HepG2 (cell line): Measurements from ENCODE around the gene DCP2. TPM values are rescaled to one million over a fixed set of nuclear protein-coding genes. Genes with fewer than 3 reads are reported as not detected.

ENCODE experiments used
- ATAC-seq: fragments of 200-7000 bp; cut with Tn5 transposase; 3 replicates; pipeline ENCODE4 v1.9.1; 2020; ENCODE audit warnings: mild to moderate bottlenecking, moderate library complexity
- BruUV-seq: library from RNA; stranded (reverse); fragments of 400-500 nt; replicated peaks from 2 replicates; lab custom pipeline; 2021; lab: Mats Ljungman, UMichigan
- CTCF ChIA-PET: fragments of 300-600 bp; formaldehyde crosslinking; extraction: SDS; loops from one replicate; lab custom pipeline; 2021; ENCODE audit warnings: low total read pairs, inconsistent platforms, low intra/inter-chr PET ratio; lab: Yijun Ruan, JAX
- POLR2A ChIA-PET: fragments of 350-600 bp; sonication (Branson Sonifier 250); formaldehyde crosslinking; loops from one replicate; lab custom pipeline; 2020; ENCODE audit warnings: antibody characterized with exemption, inconsistent platforms; lab: Yijun Ruan, JAX
- DNase-seq: peaks from one replicate; pipeline ENCODE4 v3.0.0-alpha.2; 2015; ENCODE audit warnings: low spot score
- FAIRE-seq: peaks from 3 replicates; lab custom pipeline; 2011; peaks lifted over from hg19 to GRCh38; lab: Jason Lieb, UNC
- H2AFZ ChIP-seq: one replicate; pipeline ENCODE4 v1.6.1; 2011; ENCODE audit warnings: low read length, inconsistent platforms
- H3K27ac ChIP-seq: fragments of 300-600 bp; 3 replicates; pipeline ENCODE4 v1.8.0; 2011; ENCODE audit warnings: mixed run types, mild to moderate bottlenecking, mixed read lengths, low read length, inconsistent platforms; ENCODE audit not compliant: insufficient read depth; ENCODE audit errors: extremely low read length
- H3K27me3 ChIP-seq, 2 experiments: fragments of 200-600 bp in 1 of 2; 2 replicates in 1 of 2; 3 replicates in 1 of 2; pipeline versions ENCODE4 v1.6.0 to v1.8.0; 2011; ENCODE audit warnings: low read length in 2 of 2, mild to moderate bottlenecking in 2 of 2, moderate library complexity in 2 of 2, inconsistent platforms in 1 of 2; ENCODE audit not compliant: insufficient read depth in 2 of 2, control insufficient read depth in 1 of 2
- H3K36me3 ChIP-seq, 2 experiments: fragments of 200-600 bp in 1 of 2; replicated peaks in 1 of 2; 2 replicates in 1 of 2; 3 replicates in 1 of 2; pipeline versions ENCODE4 v1.5.1 to v1.8.0; 2011; ENCODE audit warnings: low read length in 2 of 2, inconsistent platforms in 1 of 2; ENCODE audit not compliant: insufficient read depth in 2 of 2, control insufficient read depth in 1 of 2
- H3K4me1 ChIP-seq: 2 replicates; pipeline ENCODE4 v1.5.1; 2012; ENCODE audit warnings: low read length, inconsistent platforms; ENCODE audit not compliant: insufficient read depth
- H3K4me2 ChIP-seq: 2 replicates; pipeline ENCODE4 v1.6.0; 2011; ENCODE audit warnings: low read depth, low read length, inconsistent platforms
- H3K4me3 ChIP-seq, 3 experiments: fragments of 200-600 bp in 1 of 3; sonication (generic), shearing (Covaris generic) in 1 of 3; replicated peaks in 1 of 3; 2 replicates each; pipeline ENCODE4 v1.5.1; 2011 to 2016; ENCODE audit warnings: low read length in 3 of 3, inconsistent platforms in 2 of 3, low read depth in 2 of 3, mild to moderate bottlenecking in 2 of 3, control low read depth in 1 of 3, mixed read lengths in 1 of 3; ENCODE audit not compliant: insufficient read depth in 1 of 3
- H3K79me2 ChIP-seq: one replicate; pipeline ENCODE4 v1.6.1; 2011; ENCODE audit warnings: low read length, inconsistent platforms; ENCODE audit not compliant: insufficient read depth
- H3K9ac ChIP-seq: 2 replicates; pipeline ENCODE4 v1.6.0; 2011; ENCODE audit warnings: mild to moderate bottlenecking, low read depth, low read length, inconsistent platforms; ENCODE audit not compliant: insufficient read depth
- H3K9me3 ChIP-seq: 2 replicates; pipeline ENCODE4 v1.5.1; 2012; ENCODE audit warnings: mild to moderate bottlenecking, low read length
- H4K20me1 ChIP-seq: 2 replicates; pipeline ENCODE4 v1.6.0; 2011; ENCODE audit warnings: inconsistent platforms, mild to moderate bottlenecking, low read length, moderate library complexity; ENCODE audit not compliant: insufficient read depth
- MAFF ChIP-seq: IDR thresholded peaks from 2 replicates; pipeline ENCODE4 v1.6.1; 2011; ENCODE audit warnings: low read depth, low read length, improper control_type of control experiment
- MAFK ChIP-seq, 2 experiments: IDR thresholded peaks in 1 of 2; conservative IDR thresholded peaks in 1 of 2; 2 replicates each; pipeline ENCODE4 v1.6.1; 2011; ENCODE audit warnings: improper control_type of control experiment in 2 of 2, low read length in 2 of 2
- NR2F1 ChIP-seq, 2 experiments: fragments of 450-650 bp in 1 of 2; formaldehyde crosslinking in 1 of 2; IDR thresholded peaks; 2 replicates each; pipeline versions ENCODE4 v1.5.0 to v1.6.1; 2016 to 2020; ENCODE audit warnings: mild to moderate bottlenecking in 1 of 2, missing compliant biosample characterization in 1 of 2, missing genetic modification reagents in 1 of 2, moderate library complexity in 1 of 2
- PHB2 ChIP-seq: fragments of 450-650 bp; IDR thresholded peaks from 2 replicates; pipeline ENCODE4 v1.6.1; 2018; ENCODE audit not compliant: partially characterized antibody
- TAF1 ChIP-seq: sonication (generic); formaldehyde crosslinking; IDR thresholded peaks from 2 replicates; pipeline ENCODE4 v1.4.0; 2020; ENCODE audit warnings: missing genetic modification reagents
- ZNF180 ChIP-seq: sonication (generic); formaldehyde crosslinking; IDR thresholded peaks from 2 replicates; pipeline ENCODE4 v1.4.0; 2020; ENCODE audit warnings: low read depth, missing genetic modification reagents, borderline replicate concordance
- ZNF460 ChIP-seq: sonication (generic); formaldehyde crosslinking; IDR thresholded peaks from 2 replicates; pipeline ENCODE4 v1.5.1; 2020; ENCODE audit warnings: missing genetic modification reagents, mild to moderate bottlenecking, borderline replicate concordance
- ZNF839 ChIP-seq: sonication (generic); formaldehyde crosslinking; IDR thresholded peaks from 2 replicates; pipeline ENCODE4 v1.4.0; 2020; ENCODE audit warnings: missing genetic modification reagents, mild to moderate bottlenecking, borderline replicate concordance
- WGBS: methylation state at CpG from one replicate; pipeline ENCODE4 v1.1.6; 2017; ENCODE audit warnings: low lambda C conversion rate; 5-methylcytosine and 5-hydroxymethylcytosine counted together
- in situ Hi-C: cut with HindIII; loops from 2 replicates; pipeline ENCODE4 v1.10.0; 2017; ENCODE audit warnings: low pct_unique_long_range_greater_than_20kb; ENCODE audit not compliant: extremely low pct_ligation_motif_present
- intact Hi-C: fragments of 100-400 bp; cut with micrococcal nuclease; formaldehyde crosslinking; loops from one replicate; pipeline ENCODE4 v1.10.0; 2022; ENCODE audit not compliant: unreplicated experiment
- polyA plus RNA-seq, 8 experiments: library from polyadenylated mRNA; depleted of rRNA in 3 of 8; stranded (reverse) in 7 of 8; unstranded in 1 of 8; fragments of >200 nt; fragmentation: Illumina TruSeq in 4 of 8; extraction: Trizol in 4 of 8; gene quantifications; 2 replicates each; pipeline versions ENCODE4 v1.2.1 to v1.2.3, GENCODE V29; 2011 to 2016; ENCODE audit warnings: low read depth in 4 of 8, missing spikeins in 1 of 8, mixed read lengths in 1 of 8; ENCODE audit not compliant: insufficient read depth in 1 of 8
- total RNA-seq, 5 experiments: library from RNA; depleted of rRNA; stranded (reverse); fragments of >200 nt; fragmentation: Illumina TruSeq; extraction: Trizol; gene quantifications; 2 replicates each; pipeline ENCODE4 v1.2.3, GENCODE V29; 2016; ENCODE audit warnings: low read depth in 1 of 5
- TF ChIP-seq, protein P1 (sequence below): sonication (generic); formaldehyde crosslinking; conservative IDR thresholded peaks from 2 replicates; pipeline ENCODE4 v1.8.0; 2022; ENCODE audit warnings: mild to moderate bottlenecking, moderate library complexity, missing genetic modification reagents
- TF ChIP-seq, protein P2 (sequence below): sonication (generic); formaldehyde crosslinking; IDR thresholded peaks from 2 replicates; pipeline ENCODE4 v1.5.1; 2020; ENCODE audit warnings: mild to moderate bottlenecking, missing genetic modification reagents, borderline replicate concordance

The DCP2 gene
- total and polyA plus RNA-seq, 2 of the 13 experiments (the other 11 are each of a cell fraction or from before 2014, with no cell fraction given) = 16.2 to 63.4 TPM

DNA sequence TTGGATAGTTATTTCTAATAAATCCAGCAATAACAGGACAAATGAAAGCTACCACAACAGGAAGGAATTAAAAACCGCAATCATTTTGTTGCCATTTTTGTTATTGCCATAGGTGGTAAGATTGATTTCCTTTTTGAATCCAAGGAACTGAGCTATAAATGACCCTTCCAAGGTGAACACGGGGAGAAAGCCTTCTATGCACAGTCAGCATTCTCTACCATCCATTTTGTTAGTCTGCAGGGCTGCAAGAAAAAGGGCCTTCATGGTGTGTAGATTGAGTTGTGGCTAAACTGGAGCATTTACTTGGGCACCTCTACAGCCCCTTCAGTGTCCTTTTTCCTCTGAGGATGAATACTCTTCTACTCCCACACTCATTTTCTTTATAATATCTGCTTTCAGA, 35.9 kb upstream of the DCP2 start (continued):
- TF ChIP-seq, protein P1, sequence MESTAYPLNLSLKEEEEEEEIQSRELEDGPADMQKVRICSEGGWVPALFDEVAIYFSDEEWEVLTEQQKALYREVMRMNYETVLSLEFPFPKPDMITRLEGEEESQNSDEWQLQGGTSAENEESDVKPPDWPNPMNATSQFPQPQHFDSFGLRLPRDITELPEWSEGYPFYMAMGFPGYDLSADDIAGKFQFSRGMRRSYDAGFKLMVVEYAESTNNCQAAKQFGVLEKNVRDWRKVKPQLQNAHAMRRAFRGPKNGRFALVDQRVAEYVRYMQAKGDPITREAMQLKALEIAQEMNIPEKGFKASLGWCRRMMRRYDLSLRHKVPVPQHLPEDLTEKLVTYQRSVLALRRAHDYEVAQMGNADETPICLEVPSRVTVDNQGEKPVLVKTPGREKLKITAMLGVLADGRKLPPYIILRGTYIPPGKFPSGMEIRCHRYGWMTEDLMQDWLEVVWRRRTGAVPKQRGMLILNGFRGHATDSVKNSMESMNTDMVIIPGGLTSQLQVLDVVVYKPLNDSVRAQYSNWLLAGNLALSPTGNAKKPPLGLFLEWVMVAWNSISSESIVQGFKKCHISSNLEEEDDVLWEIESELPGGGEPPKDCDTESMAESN (CRISPR knock-in tag) = no peak
- TF ChIP-seq ZNF180 (CRISPR knock-in tag) (no peak), MAFF (peak; percentile 78), PHB2 (no peak), NR2F1 (CRISPR knock-in tag; IDR thresholded peaks at IDR 0.05) (no peak), ZNF460 (CRISPR knock-in tag) (no peak), ZNF839 (CRISPR knock-in tag) (no peak), TAF1 (CRISPR knock-in tag) (no peak)
- TF ChIP-seq, all 625 proteins: peak for 2

DNA sequence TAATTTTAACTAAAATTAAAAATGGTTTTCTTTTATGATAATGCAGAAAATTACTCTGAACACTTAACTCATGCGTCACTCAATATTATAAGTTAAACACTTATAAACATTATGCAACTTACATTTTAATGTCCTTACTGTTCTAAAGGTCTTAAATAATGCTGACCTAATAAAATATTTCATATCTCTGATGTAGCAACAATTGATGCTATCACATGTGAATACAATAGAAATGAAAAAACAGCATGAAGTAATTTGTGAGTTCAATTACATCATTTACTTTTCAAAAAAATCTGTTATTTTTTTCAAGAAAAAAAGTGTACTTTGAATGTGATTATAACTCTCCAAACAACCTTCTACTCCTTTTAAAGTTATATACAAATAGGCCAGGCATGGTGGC, 28.1 kb upstream of the DCP2 start:
- no peaks in the 10 kb centered on the region for H3K9me3 ChIP-seq
- POLR2A ChIA-PET = no interaction called here
- no peak for FAIRE-seq
- no peak overlapping the region for H2AFZ ChIP-seq
- TF ChIP-seq, protein P2, sequence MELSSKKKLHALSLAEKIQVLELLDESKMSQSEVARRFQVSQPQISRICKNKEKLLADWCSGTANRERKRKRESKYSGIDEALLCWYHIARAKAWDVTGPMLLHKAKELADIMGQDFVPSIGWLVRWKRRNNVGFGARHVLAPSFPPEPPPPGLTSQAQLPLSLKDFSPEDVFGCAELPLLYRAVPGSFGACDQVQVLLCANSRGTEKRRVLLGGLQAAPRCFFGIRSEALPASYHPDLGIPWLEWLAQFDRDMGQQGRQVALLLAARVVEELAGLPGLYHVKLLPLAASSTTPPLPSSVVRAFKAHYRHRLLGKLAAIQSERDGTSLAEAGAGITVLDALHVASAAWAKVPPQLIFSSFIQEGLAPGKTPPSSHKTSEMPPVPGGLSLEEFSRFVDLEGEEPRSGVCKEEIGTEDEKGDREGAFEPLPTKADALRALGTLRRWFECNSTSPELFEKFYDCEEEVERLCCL (CRISPR knock-in tag) = no peak
- TF ChIP-seq MAFF (peak; percentile 54), MAFK (conservative IDR thresholded peaks at IDR 0.05 in 1 of 2, IDR thresholded peaks at IDR 0.05 in 1 of 2; ENCODE audit: low read length in 2 of 2) (peak; percentile 40 to 68; a peak in 3 of 4 replicates)
- TF ChIP-seq, all 625 proteins: peak for 2
- no peaks in the 10 kb centered on the region for H3K36me3 ChIP-seq
- ATAC-seq (no peak), DNase-seq (no peak)
- H3K4me3 ChIP-seq = no peak overlapping the region
- H3K9ac ChIP-seq = no peak overlapping the region
- H3K4me2 ChIP-seq = no peak overlapping the region
- H3K27ac ChIP-seq = no peak overlapping the region
- in situ Hi-C loops (no loop called here), intact Hi-C loops (no loop called here)
- H4K20me1 ChIP-seq = no peaks in the 10 kb centered on the region
- H3K4me1 ChIP-seq = no peaks in the 10 kb centered on the region
- CTCF ChIA-PET = no interaction called here
- H3K27me3 ChIP-seq = no peaks in the 10 kb centered on the region
- WGBS = 86% methylated on average over 1 of the region's 1 CpG
- BruUV-seq = no TSS peak
- no peaks in the 10 kb centered on the region for H3K79me2 ChIP-seq
